ENCODE data around the gene SGK1.
"Not testable (repeated sequence)": the region's sequence is repeated elsewhere in the genome, so short reads cannot be mapped to it uniquely, and the experiment has no call there.

SGK1 gene

GRCh38 chr6:134195985-134196384 is 121.9 kb downstream of the SGK1 start:
- H3K4me3 ChIP-seq (ENCODE audit: low read depth, low read length), result no peak overlapping the region
- no peak for TF ChIP-seq CTCF (conservative IDR thresholded peaks at IDR 0.05; ENCODE audit: low read depth, low read length)
- no peak for DNase-seq (ENCODE audit: low read depth)

- DNase-seq (ENCODE audit: low read depth), result peak; percentile 61
- no peak for TF ChIP-seq CTCF (conservative IDR thresholded peaks at IDR 0.05; ENCODE audit: low read depth, low read length)
Measured at GRCh38 chr6:134195164-134195906, 122.6 kb downstream of the SGK1 start.

GRCh38 chr6:134193536-134194498 is 124.1 kb downstream of the SGK1 start:
- DNase-seq (ENCODE audit: low read depth), result no peak
- no peak for TF ChIP-seq CTCF (conservative IDR thresholded peaks at IDR 0.05; ENCODE audit: low read depth, low read length)
- H3K4me3 ChIP-seq (ENCODE audit: low read depth, low read length), result no peak overlapping the region

More at GRCh38 chr6:134195164-134195906, 122.6 kb downstream of the SGK1 start:
- H3K4me3 ChIP-seq (ENCODE audit: low read depth, low read length), result no peak overlapping the region

GRCh38 chr6:134192609-134193008 is 125.3 kb downstream of the SGK1 start:
- H3K4me3 ChIP-seq (ENCODE audit: low read depth, low read length); DNase-seq (ENCODE audit: low read depth): not testable (repeated sequence)

- no peak overlapping the region for H3K4me3 ChIP-seq (ENCODE audit: low read depth, low read length)
- no peak for TF ChIP-seq CTCF (conservative IDR thresholded peaks at IDR 0.05; ENCODE audit: low read depth, low read length)
- DNase-seq (ENCODE audit: low read depth), result no peak
Measured at GRCh38 chr6:134190883-134191282, 127.0 kb downstream of the SGK1 start.

- TF ChIP-seq CTCF (conservative IDR thresholded peaks at IDR 0.05; ENCODE audit: low read depth, low read length), result no peak
- DNase-seq (ENCODE audit: low read depth), result no peak
- H3K4me3 ChIP-seq (ENCODE audit: low read depth, low read length), result no peak overlapping the region
Measured at GRCh38 chr6:134187751-134188150, 130.2 kb downstream of the SGK1 start.

- DNase-seq (ENCODE audit: low read depth), result no peak
- no peak overlapping the region for H3K4me3 ChIP-seq (ENCODE audit: low read depth, low read length)
- no peak for TF ChIP-seq CTCF (conservative IDR thresholded peaks at IDR 0.05; ENCODE audit: low read depth, low read length)
Measured at GRCh38 chr6:134187154-134187553, 130.8 kb downstream of the SGK1 start.
